Measurements from ENCODE around the gene BAG1.

DNA sequence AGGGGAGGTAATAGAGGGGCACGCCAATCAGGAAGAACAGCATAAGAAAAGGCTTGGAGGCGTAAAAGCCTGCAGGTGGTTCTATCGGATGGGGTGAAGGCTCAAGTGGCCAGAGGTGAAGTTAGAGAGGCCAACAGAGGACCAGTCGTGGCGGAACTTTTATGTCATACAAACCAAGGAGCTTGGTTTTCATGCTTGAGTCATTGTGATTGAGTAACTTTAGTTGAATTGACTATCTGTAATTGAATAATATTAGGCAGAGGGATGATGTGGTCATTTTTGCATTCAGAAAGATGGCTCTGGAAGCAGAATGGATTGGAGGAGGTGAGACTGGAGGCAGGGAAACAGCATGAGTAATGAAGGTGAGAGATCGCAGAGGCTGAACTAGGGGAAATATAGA, 31.7 kb downstream of the BAG1 start:
- TF ChIP-seq JUN (CRISPR knock-in tag; IDR thresholded peaks at IDR 0.05) (no peak), NR2F1 (CRISPR knock-in tag; IDR thresholded peaks at IDR 0.05) (no peak), POLR2AphosphoS5 (IDR thresholded peaks at IDR 0.05; ENCODE audit: low read depth, low read length) (no peak), SMAD1 (CRISPR knock-in tag; IDR thresholded peaks at IDR 0.05; ENCODE audit: borderline replicate concordance, low read depth) (no peak), MAFK (conservative IDR thresholded peaks at IDR 0.05 in 1 of 2, IDR thresholded peaks at IDR 0.05 in 1 of 2; ENCODE audit: low read length in 2 of 2) (no peak), ETV6 (CRISPR knock-in tag; conservative IDR thresholded peaks at IDR 0.05) (no peak), YY1 (IDR thresholded peaks at IDR 0.05; ENCODE audit: insufficient read depth, insufficient replicate concordance, low read depth, low read length) (no peak), TCF7 (IDR thresholded peaks at IDR 0.05; ENCODE audit: low read depth) (no peak), MYNN (CRISPR knock-in tag; IDR thresholded peaks at IDR 0.05; ENCODE audit: low read depth) (no peak)
- TF ChIP-seq, protein P1, sequence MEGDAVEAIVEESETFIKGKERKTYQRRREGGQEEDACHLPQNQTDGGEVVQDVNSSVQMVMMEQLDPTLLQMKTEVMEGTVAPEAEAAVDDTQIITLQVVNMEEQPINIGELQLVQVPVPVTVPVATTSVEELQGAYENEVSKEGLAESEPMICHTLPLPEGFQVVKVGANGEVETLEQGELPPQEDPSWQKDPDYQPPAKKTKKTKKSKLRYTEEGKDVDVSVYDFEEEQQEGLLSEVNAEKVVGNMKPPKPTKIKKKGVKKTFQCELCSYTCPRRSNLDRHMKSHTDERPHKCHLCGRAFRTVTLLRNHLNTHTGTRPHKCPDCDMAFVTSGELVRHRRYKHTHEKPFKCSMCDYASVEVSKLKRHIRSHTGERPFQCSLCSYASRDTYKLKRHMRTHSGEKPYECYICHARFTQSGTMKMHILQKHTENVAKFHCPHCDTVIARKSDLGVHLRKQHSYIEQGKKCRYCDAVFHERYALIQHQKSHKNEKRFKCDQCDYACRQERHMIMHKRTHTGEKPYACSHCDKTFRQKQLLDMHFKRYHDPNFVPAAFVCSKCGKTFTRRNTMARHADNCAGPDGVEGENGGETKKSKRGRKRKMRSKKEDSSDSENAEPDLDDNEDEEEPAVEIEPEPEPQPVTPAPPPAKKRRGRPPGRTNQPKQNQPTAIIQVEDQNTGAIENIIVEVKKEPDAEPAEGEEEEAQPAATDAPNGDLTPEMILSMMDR (CRISPR knock-in tag; IDR thresholded peaks at IDR 0.05) = no peak
- TF ChIP-seq, protein P2, sequence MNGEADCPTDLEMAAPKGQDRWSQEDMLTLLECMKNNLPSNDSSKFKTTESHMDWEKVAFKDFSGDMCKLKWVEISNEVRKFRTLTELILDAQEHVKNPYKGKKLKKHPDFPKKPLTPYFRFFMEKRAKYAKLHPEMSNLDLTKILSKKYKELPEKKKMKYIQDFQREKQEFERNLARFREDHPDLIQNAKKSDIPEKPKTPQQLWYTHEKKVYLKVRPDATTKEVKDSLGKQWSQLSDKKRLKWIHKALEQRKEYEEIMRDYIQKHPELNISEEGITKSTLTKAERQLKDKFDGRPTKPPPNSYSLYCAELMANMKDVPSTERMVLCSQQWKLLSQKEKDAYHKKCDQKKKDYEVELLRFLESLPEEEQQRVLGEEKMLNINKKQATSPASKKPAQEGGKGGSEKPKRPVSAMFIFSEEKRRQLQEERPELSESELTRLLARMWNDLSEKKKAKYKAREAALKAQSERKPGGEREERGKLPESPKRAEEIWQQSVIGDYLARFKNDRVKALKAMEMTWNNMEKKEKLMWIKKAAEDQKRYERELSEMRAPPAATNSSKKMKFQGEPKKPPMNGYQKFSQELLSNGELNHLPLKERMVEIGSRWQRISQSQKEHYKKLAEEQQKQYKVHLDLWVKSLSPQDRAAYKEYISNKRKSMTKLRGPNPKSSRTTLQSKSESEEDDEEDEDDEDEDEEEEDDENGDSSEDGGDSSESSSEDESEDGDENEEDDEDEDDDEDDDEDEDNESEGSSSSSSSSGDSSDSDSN (CRISPR knock-in tag; IDR thresholded peaks at IDR 0.05) = no peak
- TF ChIP-seq, protein P3, sequence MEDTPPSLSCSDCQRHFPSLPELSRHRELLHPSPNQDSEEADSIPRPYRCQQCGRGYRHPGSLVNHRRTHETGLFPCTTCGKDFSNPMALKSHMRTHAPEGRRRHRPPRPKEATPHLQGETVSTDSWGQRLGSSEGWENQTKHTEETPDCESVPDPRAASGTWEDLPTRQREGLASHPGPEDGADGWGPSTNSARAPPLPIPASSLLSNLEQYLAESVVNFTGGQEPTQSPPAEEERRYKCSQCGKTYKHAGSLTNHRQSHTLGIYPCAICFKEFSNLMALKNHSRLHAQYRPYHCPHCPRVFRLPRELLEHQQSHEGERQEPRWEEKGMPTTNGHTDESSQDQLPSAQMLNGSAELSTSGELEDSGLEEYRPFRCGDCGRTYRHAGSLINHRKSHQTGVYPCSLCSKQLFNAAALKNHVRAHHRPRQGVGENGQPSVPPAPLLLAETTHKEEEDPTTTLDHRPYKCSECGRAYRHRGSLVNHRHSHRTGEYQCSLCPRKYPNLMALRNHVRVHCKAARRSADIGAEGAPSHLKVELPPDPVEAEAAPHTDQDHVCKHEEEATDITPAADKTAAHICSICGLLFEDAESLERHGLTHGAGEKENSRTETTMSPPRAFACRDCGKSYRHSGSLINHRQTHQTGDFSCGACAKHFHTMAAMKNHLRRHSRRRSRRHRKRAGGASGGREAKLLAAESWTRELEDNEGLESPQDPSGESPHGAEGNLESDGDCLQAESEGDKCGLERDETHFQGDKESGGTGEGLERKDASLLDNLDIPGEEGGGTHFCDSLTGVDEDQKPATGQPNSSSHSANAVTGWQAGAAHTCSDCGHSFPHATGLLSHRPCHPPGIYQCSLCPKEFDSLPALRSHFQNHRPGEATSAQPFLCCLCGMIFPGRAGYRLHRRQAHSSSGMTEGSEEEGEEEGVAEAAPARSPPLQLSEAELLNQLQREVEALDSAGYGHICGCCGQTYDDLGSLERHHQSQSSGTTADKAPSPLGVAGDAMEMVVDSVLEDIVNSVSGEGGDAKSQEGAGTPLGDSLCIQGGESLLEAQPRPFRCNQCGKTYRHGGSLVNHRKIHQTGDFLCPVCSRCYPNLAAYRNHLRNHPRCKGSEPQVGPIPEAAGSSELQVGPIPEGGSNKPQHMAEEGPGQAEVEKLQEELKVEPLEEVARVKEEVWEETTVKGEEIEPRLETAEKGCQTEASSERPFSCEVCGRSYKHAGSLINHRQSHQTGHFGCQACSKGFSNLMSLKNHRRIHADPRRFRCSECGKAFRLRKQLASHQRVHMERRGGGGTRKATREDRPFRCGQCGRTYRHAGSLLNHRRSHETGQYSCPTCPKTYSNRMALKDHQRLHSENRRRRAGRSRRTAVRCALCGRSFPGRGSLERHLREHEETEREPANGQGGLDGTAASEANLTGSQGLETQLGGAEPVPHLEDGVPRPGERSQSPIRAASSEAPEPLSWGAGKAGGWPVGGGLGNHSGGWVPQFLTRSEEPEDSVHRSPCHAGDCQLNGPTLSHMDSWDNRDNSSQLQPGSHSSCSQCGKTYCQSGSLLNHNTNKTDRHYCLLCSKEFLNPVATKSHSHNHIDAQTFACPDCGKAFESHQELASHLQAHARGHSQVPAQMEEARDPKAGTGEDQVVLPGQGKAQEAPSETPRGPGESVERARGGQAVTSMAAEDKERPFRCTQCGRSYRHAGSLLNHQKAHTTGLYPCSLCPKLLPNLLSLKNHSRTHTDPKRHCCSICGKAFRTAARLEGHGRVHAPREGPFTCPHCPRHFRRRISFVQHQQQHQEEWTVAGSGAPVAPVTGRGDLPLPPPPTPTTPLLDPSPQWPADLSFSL (CRISPR knock-in tag; IDR thresholded peaks at IDR 0.05) = no peak

Measured in HepG2 (cell line).